K562 (cell line): ENCODE measurements around the gene CARM1. TPM values are rescaled to one million over a fixed set of nuclear protein-coding genes. Genes with fewer than 3 reads are reported as not detected.

Source experiments
- HIVEP1 ChIP-seq: fragments of 250-450 bp; sonication (Bioruptor Pico); IDR thresholded peaks from 2 replicates; pipeline ENCODE4 v1.4.0; 2020; ENCODE audit warnings: mild to moderate bottlenecking
- NELFE ChIP-seq: IDR thresholded peaks from 2 replicates; pipeline ENCODE4 v1.6.1; 2011; ENCODE audit warnings: mild to moderate bottlenecking; ENCODE audit not compliant: insufficient read depth, insufficient read length
- NR2C2 ChIP-seq, 2 experiments: fragments of 200-800 bp in 1 of 2; sonication (Bioruptor generic) in 1 of 2; sonication (generic) in 1 of 2; formaldehyde crosslinking in 1 of 2; IDR thresholded peaks; 2 replicates each; pipeline versions ENCODE4 v1.6.1 to v1.8.0; 2016 to 2022; ENCODE audit warnings: mild to moderate bottlenecking in 1 of 2, missing compliant biosample characterization in 1 of 2, missing genetic modification characterization in 1 of 2, missing genetic modification reagents in 1 of 2
- REST ChIP-seq, 2 experiments: fragments of 450-650 bp; formaldehyde crosslinking in 1 of 2; IDR thresholded peaks; 2 replicates each; pipeline versions ENCODE4 v1.4.0 to v1.6.1; 2014 to 2020; ENCODE audit warnings: mild to moderate bottlenecking in 2 of 2, borderline replicate concordance in 1 of 2, low read depth in 1 of 2
- TAL1 ChIP-seq: fragments of 450-650 bp; IDR thresholded peaks from 2 replicates; pipeline ENCODE4 v1.6.1; 2016; ENCODE audit warnings: mild to moderate bottlenecking
- ZNF324 ChIP-seq: fragments of 250-450 bp; sonication (Bioruptor Pico); IDR thresholded peaks from 2 replicates; pipeline ENCODE4 v1.4.0; 2020; ENCODE audit warnings: mild to moderate bottlenecking
- ZNF639 ChIP-seq, 2 experiments: fragments of 200-800 bp in 1 of 2; sonication (Bioruptor generic) in 1 of 2; sonication (generic) in 1 of 2; formaldehyde crosslinking in 1 of 2; IDR thresholded peaks in 1 of 2; conservative IDR thresholded peaks in 1 of 2; 2 replicates each; pipeline versions ENCODE4 v1.5.0 to v1.6.1; 2016 to 2020; ENCODE audit warnings: missing compliant biosample characterization in 1 of 2, missing genetic modification characterization in 1 of 2, missing genetic modification reagents in 1 of 2
- polyA plus RNA-seq, 8 experiments: library from polyadenylated mRNA; depleted of rRNA in 4 of 8; stranded (reverse) in 5 of 8; unstranded in 3 of 8; fragments of >200 nt; fragmentation: Nextera tagmentation in 2 of 8; fragmentation: Illumina TruSeq in 1 of 8; extraction: Ambion mirVana in 2 of 8; extraction: Trizol in 1 of 8; gene quantifications; 2 replicates each; pipeline versions ENCODE4 v1.2.1 to v1.2.3, GENCODE V29; 2011 to 2014; ENCODE audit warnings: inconsistent platforms in 1 of 8, missing spikeins in 1 of 8
- total RNA-seq, 7 experiments: library from RNA; depleted of rRNA in 6 of 7; stranded (reverse); fragments of >200 nt in 6 of 7; fragmentation: Illumina TruSeq in 2 of 7; extraction: Trizol in 2 of 7; gene quantifications; 2 replicates each; pipeline versions ENCODE4 v1.2.1 to v1.2.3, GENCODE V29; 2011 to 2021; ENCODE audit warnings: low replicate concordance in 1 of 7
- TF ChIP-seq, protein P1 (sequence below): fragments of 250-450 bp; sonication (Bioruptor Pico); IDR thresholded peaks from 2 replicates; pipeline ENCODE4 v1.8.0; 2021; ENCODE audit warnings: moderate library complexity, mild to moderate bottlenecking, inconsistent platforms

CARM1 gene
- total and polyA plus RNA-seq, 9 of the 15 experiments (the other 6 are each of a cell fraction or from before 2014, with no cell fraction given) = 0.36 to 86.0 (median 29.7) TPM

DNA sequence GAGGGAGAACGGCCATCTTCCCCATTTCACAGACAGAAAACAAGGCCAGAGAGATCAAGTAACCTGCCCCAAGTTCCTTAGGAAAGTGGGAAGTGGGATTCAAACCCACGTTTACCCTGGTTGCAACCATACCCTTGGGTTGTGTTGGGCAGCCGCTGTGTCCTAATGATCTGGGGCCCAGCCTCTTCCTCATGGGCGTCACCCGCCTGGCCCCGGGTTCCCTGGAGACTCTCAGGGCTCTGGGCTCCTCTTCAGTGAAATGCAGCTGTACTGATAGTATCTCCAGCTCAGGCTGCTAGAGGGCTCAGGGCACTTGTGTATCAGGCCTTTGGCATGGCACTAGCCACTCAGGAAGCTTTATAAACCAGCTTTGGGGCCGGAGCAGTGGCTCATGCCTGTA, 45.1 kb upstream of the CARM1 start (continued):
- TF ChIP-seq ZNF639 (CRISPR knock-in tag; conservative IDR thresholded peaks at IDR 0.05 in 1 of 2, IDR thresholded peaks at IDR 0.05 in 1 of 2) (no peak), TAL1 (no peak), ZNF324 (CRISPR knock-in tag) (no peak), NR2C2 (CRISPR knock-in tag; IDR thresholded peaks at IDR 0.05) (no peak), NR2C2 (tag; IDR thresholded peaks at IDR 0.05) (no peak), NELFE (no peak), HIVEP1 (CRISPR knock-in tag) (no peak), REST (IDR thresholded peaks at IDR 0.05; ENCODE audit: borderline replicate concordance) (no peak), REST (CRISPR knock-in tag; IDR thresholded peaks at IDR 0.05; ENCODE audit: low read depth) (no peak)
- TF ChIP-seq, protein P1, sequence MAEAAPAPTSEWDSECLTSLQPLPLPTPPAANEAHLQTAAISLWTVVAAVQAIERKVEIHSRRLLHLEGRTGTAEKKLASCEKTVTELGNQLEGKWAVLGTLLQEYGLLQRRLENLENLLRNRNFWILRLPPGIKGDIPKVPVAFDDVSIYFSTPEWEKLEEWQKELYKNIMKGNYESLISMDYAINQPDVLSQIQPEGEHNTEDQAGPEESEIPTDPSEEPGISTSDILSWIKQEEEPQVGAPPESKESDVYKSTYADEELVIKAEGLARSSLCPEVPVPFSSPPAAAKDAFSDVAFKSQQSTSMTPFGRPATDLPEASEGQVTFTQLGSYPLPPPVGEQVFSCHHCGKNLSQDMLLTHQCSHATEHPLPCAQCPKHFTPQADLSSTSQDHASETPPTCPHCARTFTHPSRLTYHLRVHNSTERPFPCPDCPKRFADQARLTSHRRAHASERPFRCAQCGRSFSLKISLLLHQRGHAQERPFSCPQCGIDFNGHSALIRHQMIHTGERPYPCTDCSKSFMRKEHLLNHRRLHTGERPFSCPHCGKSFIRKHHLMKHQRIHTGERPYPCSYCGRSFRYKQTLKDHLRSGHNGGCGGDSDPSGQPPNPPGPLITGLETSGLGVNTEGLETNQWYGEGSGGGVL = no peak
